NCI-H510A treated with DMSO at 0.1 percent for 48 hours (cell line): ENCODE data around the gene DOK4.
"Not testable (repeated sequence)": the region's sequence is repeated elsewhere in the genome, so short reads cannot be mapped to it uniquely, and the experiment has no call there.

Source experiments
- DNase-seq: peaks from one replicate; lab custom pipeline; 2025; lab: John Stamatoyannopoulos, UW

DOK4 gene

DNA sequence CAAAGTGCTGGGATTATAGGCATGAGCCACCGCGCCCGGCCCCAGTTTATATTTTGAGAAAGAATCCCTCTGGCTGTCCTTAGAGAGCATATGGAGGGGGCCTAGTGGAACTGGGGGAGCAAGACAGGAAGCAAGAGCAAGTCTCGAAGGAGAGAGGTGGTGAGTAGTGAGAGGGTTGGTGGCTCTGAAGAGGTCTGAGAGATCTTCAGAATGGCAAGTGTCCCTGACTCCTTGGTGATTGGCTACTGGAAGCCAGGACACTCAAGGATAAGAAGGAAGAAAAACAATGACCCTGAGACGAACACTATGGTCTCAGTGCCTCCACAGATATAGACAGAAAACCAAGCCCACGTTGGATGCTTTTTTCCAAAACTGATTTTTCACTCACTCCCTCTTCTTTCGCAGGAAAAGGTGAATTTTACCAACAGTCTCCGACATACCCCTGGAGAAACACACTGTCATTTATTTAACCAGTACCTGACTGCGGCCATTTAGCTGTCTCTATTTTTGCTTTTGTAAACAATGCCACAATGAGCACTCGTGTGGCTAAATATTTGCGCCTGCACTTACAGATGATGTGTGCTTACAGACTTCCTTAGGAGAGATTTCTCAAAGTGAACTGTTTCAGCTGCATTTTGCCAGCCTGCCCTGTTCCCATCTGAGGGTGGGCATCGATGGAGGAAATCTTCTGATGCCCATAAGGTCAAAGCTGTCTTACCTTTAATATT is 15.9 kb upstream of the DOK4 start:
- peak; percentile 57 for DNase-seq

DNA sequence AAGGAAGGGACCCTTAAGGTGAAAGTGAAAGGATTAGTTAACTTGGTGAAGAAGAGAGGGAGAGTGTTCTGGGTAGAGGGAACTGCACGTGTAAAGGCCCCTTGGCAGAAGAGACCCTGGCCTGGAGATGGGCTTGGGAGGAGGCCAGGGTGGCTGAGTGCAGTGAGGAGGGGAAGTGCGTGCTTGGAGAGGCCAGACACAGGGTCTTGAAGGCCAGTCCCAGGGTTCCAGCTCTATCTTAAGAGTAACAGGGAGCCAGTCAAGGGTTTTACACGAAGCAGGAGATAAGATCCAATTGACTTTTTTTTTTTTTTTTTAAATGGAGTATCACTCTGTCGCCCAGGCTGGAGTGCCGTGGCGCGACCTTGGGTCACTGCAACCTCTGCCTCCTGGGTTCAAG is 15.2 kb upstream of the DOK4 start:
- no peak for DNase-seq

GRCh38 chr16:57500578-57501111 is 14.4 kb upstream of the DOK4 start:
- DNase-seq: no peak

DNA sequence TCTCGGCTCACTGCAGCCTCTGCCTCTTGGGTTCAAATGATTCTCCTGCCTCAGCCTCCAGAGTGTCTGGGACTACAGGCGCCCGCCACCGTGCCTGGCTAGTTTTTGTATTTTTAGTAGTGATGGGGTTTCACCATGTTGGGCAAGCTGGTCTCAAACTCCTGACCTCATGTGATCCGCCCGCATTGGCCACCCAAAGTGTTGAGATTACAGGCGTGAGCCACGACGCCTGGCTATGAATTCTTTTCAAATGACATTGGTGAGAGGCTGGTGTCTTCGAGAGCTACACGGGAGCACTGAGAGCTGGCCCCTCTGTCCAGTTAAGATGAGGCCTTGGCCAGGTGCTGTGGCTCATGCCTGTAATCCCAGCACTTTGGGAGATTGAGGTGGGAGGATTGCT is 13.6 kb upstream of the DOK4 start:
- not testable (repeated sequence) for DNase-seq

DNA sequence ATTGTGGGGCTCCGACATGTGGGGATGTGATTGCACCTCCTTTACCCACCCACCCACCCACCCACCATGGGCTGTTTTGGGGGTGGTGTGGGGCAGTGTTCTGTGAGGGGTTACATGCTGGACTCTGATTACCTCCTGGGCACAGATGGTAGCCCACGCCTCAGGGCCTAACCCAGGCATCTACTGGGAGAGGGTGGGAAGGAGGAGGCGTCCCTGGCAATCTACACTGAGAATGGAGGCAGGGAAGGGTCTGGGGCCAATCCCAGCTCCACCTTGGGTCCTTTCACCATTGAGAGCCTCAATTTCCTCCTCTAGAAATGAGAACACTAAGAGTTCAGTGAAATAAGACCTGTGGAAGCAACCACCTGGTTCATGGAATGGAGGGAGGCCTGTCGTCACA is 11.7 kb upstream of the DOK4 start:
- no peak for DNase-seq

- DNase-seq: no peak
These were observed 10.8 kb upstream of the DOK4 start for GRCh38 chr16:57497121-57497520.

DNA sequence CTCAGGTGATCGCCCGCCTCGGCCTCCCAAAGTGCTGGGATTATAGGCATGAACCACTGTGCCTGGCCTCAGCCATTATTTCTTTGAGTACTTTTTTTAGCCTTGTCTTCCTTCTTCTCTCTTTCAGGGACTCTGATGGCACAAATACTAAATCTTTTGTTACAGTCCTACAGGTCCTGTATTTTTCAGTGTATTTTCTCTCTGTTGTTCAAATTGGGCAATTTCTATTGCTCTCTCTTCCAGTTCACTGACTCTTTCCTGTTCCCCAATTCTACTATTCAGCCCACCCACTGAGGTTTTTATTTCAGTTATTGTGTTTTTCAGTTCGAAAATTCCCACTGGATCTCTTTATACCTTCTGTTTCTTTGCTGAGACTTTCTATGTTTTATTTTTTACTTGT is 7.5 kb upstream of the DOK4 start:
- no peak for DNase-seq

- no peak for DNase-seq
These were observed 2.9 kb upstream of the DOK4 start for GRCh38 chr16:57489229-57489628.

GRCh38 chr16:57486858-57487834 is 853 bp upstream of the DOK4 start:
- no peak for DNase-seq

GRCh38 chr16:57485091-57485915 is 990 bp downstream of the DOK4 start:
- no peak for DNase-seq

- no peak for DNase-seq
These were observed 1.7 kb downstream of the DOK4 start for GRCh38 chr16:57484515-57485005.

GRCh38 chr16:57483725-57484514 is 2.4 kb downstream of the DOK4 start:
- DNase-seq: no peak

DNA sequence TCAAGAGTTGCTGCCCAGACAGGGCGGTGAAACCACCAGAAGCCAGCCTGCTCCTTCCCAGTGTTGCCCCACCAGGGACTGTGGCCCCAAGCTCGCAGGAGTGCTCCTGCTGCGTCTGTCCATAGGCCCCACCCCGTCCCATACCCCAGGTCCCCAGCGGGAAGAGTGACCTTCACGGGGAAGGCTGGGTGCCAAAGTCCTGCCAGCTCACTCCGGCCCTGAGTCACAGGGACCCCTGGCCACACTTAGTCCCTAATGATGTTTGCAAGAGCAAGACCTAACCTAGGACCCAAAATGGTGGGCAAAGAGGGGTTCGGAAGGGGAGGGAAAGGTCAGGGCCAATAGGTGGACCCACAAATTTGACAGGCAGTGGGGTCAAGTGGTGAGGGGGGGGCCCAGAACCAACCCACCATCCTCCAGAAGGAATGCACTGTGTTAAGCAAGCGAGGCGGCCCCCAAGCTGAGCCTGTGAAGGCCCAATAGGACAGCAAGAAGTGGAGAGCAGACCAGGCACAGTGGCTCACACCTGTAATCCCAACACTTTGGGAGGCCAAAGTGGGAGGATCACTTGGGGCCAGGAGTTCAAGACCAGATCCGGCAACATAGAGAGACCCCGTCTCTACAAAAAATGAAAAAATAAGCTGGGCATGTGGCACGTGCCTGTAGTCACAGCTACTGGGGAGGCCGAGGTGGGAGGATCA is 3.3 kb downstream of the DOK4 start:
- DNase-seq: no peak

- no peak for DNase-seq
These were observed 4.9 kb downstream of the DOK4 start for GRCh38 chr16:57481421-57481820.

DNA sequence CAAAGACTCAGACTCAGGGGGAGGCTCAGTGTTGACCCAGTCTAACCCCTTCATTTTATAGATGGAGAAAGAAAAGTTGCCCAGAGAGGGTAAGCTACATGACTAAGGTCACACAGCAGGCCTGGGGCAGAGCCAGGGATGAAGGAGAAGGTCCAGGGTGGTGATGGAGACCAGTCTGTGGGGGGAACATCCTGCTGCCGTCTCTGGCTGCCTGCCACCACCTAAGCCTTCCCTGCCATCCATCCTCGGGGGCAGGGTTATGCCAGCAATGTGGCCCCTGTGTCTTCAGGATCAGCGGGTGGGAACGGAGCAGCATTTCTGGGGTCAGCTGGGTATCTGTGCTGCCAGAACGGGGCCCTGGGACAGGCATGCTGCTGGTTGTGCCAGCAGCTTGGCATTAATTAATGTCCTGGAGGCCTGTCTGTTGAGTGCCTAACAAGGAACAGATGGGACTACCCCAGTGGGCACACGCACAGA is 5.5 kb downstream of the DOK4 start:
- no peak for DNase-seq

GRCh38 chr16:57479976-57480753 is 6.1 kb downstream of the DOK4 start:
- no peak for DNase-seq

DNA sequence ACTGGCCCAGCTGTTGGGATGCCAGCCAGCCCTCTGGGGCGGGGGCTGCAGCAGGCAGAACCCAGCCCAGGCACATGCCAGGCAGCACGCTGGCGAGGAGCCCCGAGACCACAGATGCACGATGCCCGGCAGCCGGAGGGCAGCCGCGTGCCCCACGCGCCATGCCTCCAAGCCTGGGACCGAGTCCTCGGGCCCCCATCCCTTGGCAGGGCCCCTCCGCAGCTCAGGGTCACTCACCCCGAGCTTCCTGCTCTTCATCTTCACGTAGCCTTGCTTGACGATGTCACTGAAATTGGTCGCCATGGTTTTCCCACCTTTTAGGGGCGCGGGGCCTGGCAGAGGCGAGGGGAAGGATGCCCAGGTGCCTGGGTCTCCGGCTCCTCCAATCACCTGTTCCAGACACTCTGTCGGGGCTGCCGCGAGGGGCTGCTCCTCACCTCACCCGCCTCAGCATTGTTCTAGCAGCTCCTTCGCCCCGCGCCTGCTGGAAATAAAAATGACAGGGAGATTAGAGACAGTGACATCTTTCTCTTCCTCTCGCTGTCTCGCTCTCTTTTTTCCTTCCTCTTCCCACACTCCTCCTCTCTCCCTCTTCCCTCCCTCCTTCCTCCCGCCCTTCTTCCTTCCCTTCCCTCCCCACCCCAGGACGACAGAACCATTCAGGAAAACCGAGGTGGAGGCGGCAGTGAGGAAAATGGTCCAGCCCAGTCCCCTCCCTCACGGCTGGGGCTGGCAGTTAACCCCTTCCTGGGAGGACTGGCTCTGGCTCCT is 6.9 kb downstream of the DOK4 start:
- DNase-seq: peak; percentile 61

DNA sequence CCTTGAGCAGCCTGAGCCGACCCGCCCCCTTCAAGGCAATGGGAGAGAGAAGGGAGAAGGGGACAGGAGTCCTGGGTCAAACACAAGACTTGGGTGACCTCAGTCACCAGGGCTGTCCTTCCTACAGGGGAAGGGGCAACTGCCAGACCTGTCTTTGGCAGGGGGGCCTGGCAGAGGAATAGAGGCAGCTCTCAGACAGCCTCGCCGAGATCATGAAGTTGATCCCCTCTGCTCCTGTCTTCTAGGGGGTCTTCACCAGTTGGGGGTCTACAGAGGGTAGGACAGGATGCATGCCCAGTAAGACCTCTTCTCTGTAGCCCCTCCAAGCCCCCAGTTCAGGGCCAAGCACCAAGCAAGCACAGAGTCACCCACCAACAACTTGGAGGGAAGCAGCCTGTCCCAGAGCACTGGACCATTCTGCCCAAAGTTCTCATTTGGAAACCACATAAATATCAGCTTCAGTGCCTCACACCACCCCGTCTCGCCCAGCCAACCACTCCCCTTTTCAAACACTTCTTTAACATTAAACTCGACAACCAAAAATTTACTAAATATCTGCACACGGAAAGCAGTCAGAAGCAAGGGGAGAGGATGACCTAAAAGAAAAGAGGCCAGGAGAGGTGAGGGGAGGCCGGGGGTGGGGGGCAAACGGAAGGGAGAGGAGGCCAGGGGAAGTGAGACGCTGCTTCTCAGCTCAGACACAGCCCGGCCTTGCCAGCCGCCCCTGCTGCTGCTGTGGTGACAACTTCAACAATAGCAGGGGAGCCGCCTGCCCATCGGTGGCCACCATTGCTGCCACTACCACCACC is 7.7 kb downstream of the DOK4 start:
- no peak for DNase-seq
